ENCODE results near the gene PACS1. TPM values are rescaled to one million over a fixed set of nuclear protein-coding genes. Genes with fewer than 3 reads are reported as not detected.
A peak's percentile ranks its signal among the peaks of the same experiment; 100 is the strongest.

PACS1 gene
- total and polyA plus RNA-seq, 7 experiments from 2014 or later, result 48.0 to 314 (median 210) TPM

GRCh38 chr11:66287889-66288670 lies 218.0 kb downstream of the PACS1 start:
- no peaks in the 10 kb centered on the region for H3K9me3 ChIP-seq (ENCODE audit: control insufficient read depth in 2 of 3, low read length in 3 of 3)
- peak overlapping the region; percentile 73 to 93 (median 88) for H3K27ac Mint-ChIP-seq
- peak overlapping the region; percentile 99 for H3K4me3 ChIP-seq (ENCODE audit: low read length)
- no peak for ATAC-seq
- POLR2A ChIA-PET, result interaction anchor here (0.6 to 4.4 kb wide), 13 partner anchors 7 to 428 kb away, joined by 3 to 28 read pairs (median 4); partner anchors contain the start of genes BRMS1, CNIH2, MUS81 and RAB1B
- H3K4me1 ChIP-seq (ENCODE audit: control insufficient read depth in 2 of 2, insufficient read depth in 2 of 2, low read length in 2 of 2), result peaks cover 19 to 20% of the 10 kb centered on the region in 2 donors
- intact Hi-C loops (cut with micrococcal nuclease), result loop anchor here (10.0 kb wide), 3 partner anchors 233 to 1197 kb away; partner anchors contain the start of genes AIP (in 1 of the 2), MALAT1 (in 1 of the 2) and SF3B2 (in 1 of the 2)
- peaks cover 19 to 49% (median 40%) of the 10 kb centered on the region in 7 donors for H3K4me1 Mint-ChIP-seq
- H3K27me3 ChIP-seq (ENCODE audit: control insufficient read depth in 2 of 2, insufficient read depth in 2 of 2, low read length in 2 of 2), result peaks cover 0 to 5% of the 10 kb centered on the region in 2 donors
- H3K36me3 Mint-ChIP-seq, result peaks cover 0 to 4% (median 0%) of the 10 kb centered on the region in 5 donors
- H3K27me3 Mint-ChIP-seq, result peaks cover 7 to 28% (median 7%) of the 10 kb centered on the region in 5 donors
- peak overlapping the region; percentile 86 to 96 (median 90) for H3K4me3 Mint-ChIP-seq
- DNase-seq, result no peak
- peak overlapping the region; percentile 76 for H3K27ac ChIP-seq (ENCODE audit: low read depth, low read length)
- peaks cover 0 to 1% (median 0%) of the 10 kb centered on the region in 11 donors for H3K9me3 Mint-ChIP-seq
- H3K36me3 ChIP-seq (ENCODE audit: control insufficient read depth in 2 of 3, insufficient read depth in 3 of 3, low read length in 3 of 3), result peaks cover 0 to 13% (median 0%) of the 10 kb centered on the region in 3 experiments
- CTCF ChIA-PET, result interaction anchor here (0.6 to 2.5 kb wide), 3 partner anchors 23 to 1118 kb away, joined by 3 to 12 read pairs (median 8); partner anchors contain the start of gene SPDYC

GRCh38 chr11:66288671-66289547 lies 218.8 kb downstream of the PACS1 start, which contains the start of gene YIF1A:
TSS of gene YIF1A (minus strand) at chr11:66289143. CDS start at chr11:66288985, 158 bp downstream.
- POLR2A ChIA-PET, result interaction anchor here (0.5 to 4.4 kb wide), 27 partner anchors 8 to 1130 kb away, joined by 3 to 28 read pairs (median 3); partner anchors contain the start of genes BRMS1, CCDC87, CCS and CD248
- intact Hi-C loops (cut with micrococcal nuclease), result loop anchor here (1.0 to 10.0 kb wide), 10 partner anchors 21 to 1196 kb away; partner anchors contain the start of genes NPAS4 (in 2 of the 2), RAB1B (in 2 of the 2), AIP (in 1 of the 2) and BANF1 (in 1 of the 2)
- CTCF ChIA-PET, result interaction anchor here (0.6 to 2.5 kb wide), 4 partner anchors 22 to 1119 kb away, joined by 3 to 12 read pairs (median 6); partner anchors contain the start of gene SPDYC
- Mint-ChIP-seq H3K36me3 (peaks cover 0 to 4% (median 0%) of the 10 kb centered on the region in 5 donors), H3K4me3 (peak within 1 kb of the TSS; percentile 86 to 96 (median 90)), H3K9me3 (peaks cover 0 to 1% (median 0%) of the 10 kb centered on the region in 11 donors), H3K4me1 (peaks cover 17 to 46% (median 37%) of the 10 kb centered on the region in 7 donors), H3K27ac (peak within 1 kb of the TSS; percentile 74 to 97 (median 92)), H3K27me3 (peaks cover 13 to 35% (median 13%) of the 10 kb centered on the region in 5 donors)
- Histone ChIP-seq H3K27ac (ENCODE audit: low read depth, low read length) (peak within 1 kb of the TSS; percentile 76), H3K4me3 (ENCODE audit: low read length) (peak within 1 kb of the TSS; percentile 99), H3K9me3 (ENCODE audit: control insufficient read depth in 2 of 3, low read length in 3 of 3) (no peaks in the 10 kb centered on the region), H3K27me3 (ENCODE audit: control insufficient read depth in 2 of 2, insufficient read depth in 2 of 2, low read length in 2 of 2) (peaks cover 0 to 7% of the 10 kb centered on the region in 2 donors), H3K4me1 (ENCODE audit: control insufficient read depth in 2 of 2, insufficient read depth in 2 of 2, low read length in 2 of 2) (peaks cover 18 to 19% of the 10 kb centered on the region in 2 donors), H3K36me3 (ENCODE audit: control insufficient read depth in 2 of 3, insufficient read depth in 3 of 3, low read length in 3 of 3) (peaks cover 0 to 13% (median 0%) of the 10 kb centered on the region in 3 experiments)
- DNase-seq (peak; percentile 92 to 99 (median 99)), ATAC-seq (peak; percentile 96)

DNA sequence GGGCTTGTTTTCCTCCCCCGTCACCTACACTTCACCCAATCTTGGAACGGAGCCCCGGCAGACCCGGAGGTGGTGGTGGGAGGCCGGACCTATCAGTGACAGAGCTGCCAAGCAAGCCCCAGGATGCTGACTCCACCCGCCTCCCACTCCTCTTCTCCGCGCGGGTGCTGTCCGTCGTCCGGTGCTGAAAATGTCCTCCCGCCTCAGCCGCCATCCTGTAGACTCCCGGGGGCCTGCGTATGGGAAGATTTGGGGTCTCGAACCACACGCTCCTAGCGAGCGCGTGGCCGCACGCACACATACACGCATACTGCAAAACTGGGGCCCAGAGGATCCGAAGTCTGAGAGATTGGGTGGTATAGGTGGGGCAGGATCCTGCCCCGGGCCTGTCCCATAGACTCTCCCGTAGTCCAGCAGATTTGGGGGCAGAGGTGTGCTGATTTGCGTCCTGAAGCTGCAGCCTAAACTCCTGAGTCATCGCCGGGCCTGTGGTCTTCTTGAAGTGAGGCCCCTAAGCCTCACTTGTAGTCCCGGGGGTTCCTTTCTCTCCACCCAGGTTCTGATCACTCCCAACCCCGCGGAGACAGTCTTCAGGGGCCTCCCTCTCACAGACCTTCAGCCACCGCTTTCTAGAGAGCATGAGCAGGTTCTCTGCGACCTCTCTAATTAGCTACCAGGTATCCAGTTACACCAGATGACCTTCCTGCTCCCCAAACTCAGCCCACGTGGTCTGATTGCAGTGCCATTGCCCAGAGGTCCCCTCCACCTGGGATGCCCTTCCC lies 219.7 kb downstream of the PACS1 start:
- H3K4me1 Mint-ChIP-seq, result peaks cover 16 to 46% (median 37%) of the 10 kb centered on the region in 7 donors
- peaks cover 0 to 1% (median 0%) of the 10 kb centered on the region in 11 donors for H3K9me3 Mint-ChIP-seq
- CTCF ChIA-PET, result interaction anchor here (1.0 to 2.5 kb wide), 3 partner anchors 21 to 67 kb away, joined by 3 to 12 read pairs (median 8); no protein-coding TSS in a partner anchor

GRCh38 chr11:66290330-66290621 lies 220.2 kb downstream of the PACS1 start:
- intact Hi-C loops (cut with micrococcal nuclease), result no loop called here
- Mint-ChIP-seq H3K4me3 (peak overlapping the region; percentile 86 to 96 (median 90)), H3K36me3 (peaks cover 0 to 4% (median 0%) of the 10 kb centered on the region in 5 donors), H3K9me3 (peaks cover 0 to 1% (median 0%) of the 10 kb centered on the region in 11 donors), H3K27ac (peak overlapping the region in 5 of 9 donors; percentile 42 to 94 (median 45)), H3K4me1 (peaks cover 16 to 46% (median 37%) of the 10 kb centered on the region in 7 donors), H3K27me3 (peaks cover 13 to 35% (median 13%) of the 10 kb centered on the region in 5 donors)
- H3K4me1 ChIP-seq (ENCODE audit: control insufficient read depth in 2 of 2, insufficient read depth in 2 of 2, low read length in 2 of 2), result peaks cover 18 to 19% of the 10 kb centered on the region in 2 donors
- peaks cover 0 to 2% (median 0%) of the 10 kb centered on the region in 3 experiments for H3K36me3 ChIP-seq (ENCODE audit: control insufficient read depth in 2 of 3, insufficient read depth in 3 of 3, low read length in 3 of 3)
- ATAC-seq, result no peak
- no peak overlapping the region for H3K4me3 ChIP-seq (ENCODE audit: low read length)
- H3K27me3 ChIP-seq (ENCODE audit: control insufficient read depth in 2 of 2, insufficient read depth in 2 of 2, low read length in 2 of 2), result peaks cover 0 to 7% of the 10 kb centered on the region in 2 donors
- H3K27ac ChIP-seq (ENCODE audit: low read depth, low read length), result no peak overlapping the region
- CTCF ChIA-PET, result interaction anchor here (0.8 kb wide), 1 partner anchor 96 kb away, joined by 4 read pairs; no protein-coding TSS in a partner anchor
- POLR2A ChIA-PET, result interaction anchor here (1.3 to 2.4 kb wide), 5 partner anchors 19 to 131 kb away, joined by 3 to 15 read pairs (median 9); partner anchors contain the start of gene CD248
- no peak for DNase-seq
- no peaks in the 10 kb centered on the region for H3K9me3 ChIP-seq (ENCODE audit: control insufficient read depth in 2 of 3, low read length in 3 of 3)

More for the DNA sequence above, 219.7 kb downstream of the PACS1 start:
- peak in 2 of 9 donors; percentile 82 to 87 for DNase-seq
- peak; percentile 60 for ATAC-seq
- H3K27me3 ChIP-seq (ENCODE audit: control insufficient read depth in 2 of 2, insufficient read depth in 2 of 2, low read length in 2 of 2), result peaks cover 0 to 7% of the 10 kb centered on the region in 2 donors
- H3K4me3 ChIP-seq (ENCODE audit: low read length), result peak overlapping the region; percentile 99
- intact Hi-C loops (cut with micrococcal nuclease), result loop anchor here (1.0 to 10.0 kb wide), 10 partner anchors 21 to 1195 kb away; partner anchors contain the start of genes NPAS4 (in 2 of the 2), RAB1B (in 2 of the 2), AIP (in 1 of the 2) and BANF1 (in 1 of the 2)
- peak overlapping the region; percentile 76 for H3K27ac ChIP-seq (ENCODE audit: low read depth, low read length)
- H3K27me3 Mint-ChIP-seq, result peaks cover 13 to 35% (median 13%) of the 10 kb centered on the region in 5 donors
- POLR2A ChIA-PET, result interaction anchor here (0.5 to 4.4 kb wide), 25 partner anchors 9 to 1131 kb away, joined by 3 to 28 read pairs (median 3); partner anchors contain the start of genes BRMS1, CCDC87, CCS and CD248
- no peaks in the 10 kb centered on the region for H3K9me3 ChIP-seq (ENCODE audit: control insufficient read depth in 2 of 3, low read length in 3 of 3)
- H3K36me3 Mint-ChIP-seq, result peaks cover 0 to 4% (median 0%) of the 10 kb centered on the region in 5 donors
- H3K36me3 ChIP-seq (ENCODE audit: control insufficient read depth in 2 of 3, insufficient read depth in 3 of 3, low read length in 3 of 3), result peaks cover 0 to 8% (median 0%) of the 10 kb centered on the region in 3 experiments
- peak overlapping the region; percentile 74 to 97 (median 92) for H3K27ac Mint-ChIP-seq
- peak overlapping the region; percentile 86 to 96 (median 90) for H3K4me3 Mint-ChIP-seq
- peaks cover 18 to 19% of the 10 kb centered on the region in 2 donors for H3K4me1 ChIP-seq (ENCODE audit: control insufficient read depth in 2 of 2, insufficient read depth in 2 of 2, low read length in 2 of 2)

DNA sequence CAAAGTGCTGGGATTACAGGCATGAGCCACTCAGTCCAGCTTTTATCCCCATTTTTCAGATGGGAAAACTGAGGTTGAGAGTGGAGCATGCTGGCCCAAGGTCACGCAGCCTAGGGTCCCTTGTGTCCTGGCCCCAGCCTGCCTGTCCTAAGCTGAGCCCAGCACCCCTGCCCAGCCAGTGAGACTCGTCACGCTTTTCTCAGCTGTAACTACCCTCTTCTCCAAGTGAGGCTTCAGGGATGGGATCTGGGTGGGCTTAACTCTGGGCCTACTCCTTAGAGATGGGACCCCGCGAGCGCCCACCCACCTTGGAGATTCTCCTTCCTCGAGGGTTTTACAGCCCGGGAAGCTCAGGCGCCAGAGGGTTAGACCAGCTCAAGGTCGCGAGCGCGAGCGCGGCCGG lies 221.2 kb downstream of the PACS1 start:
- Mint-ChIP-seq H3K27me3 (peaks cover 13 to 38% (median 13%) of the 10 kb centered on the region in 5 donors), H3K36me3 (peaks cover 0 to 4% (median 0%) of the 10 kb centered on the region in 5 donors), H3K27ac (peak overlapping the region in 2 of 9 donors; percentile 32 to 80), H3K4me3 (peak overlapping the region in 7 of 10 donors; percentile 21 to 94 (median 89)), H3K4me1 (peaks cover 14 to 46% (median 37%) of the 10 kb centered on the region in 7 donors), H3K9me3 (peaks cover 0 to 1% (median 0%) of the 10 kb centered on the region in 11 donors)
- POLR2A ChIA-PET, result interaction anchor here (0.6 to 2.4 kb wide), 6 partner anchors 8 to 915 kb away, joined by 3 to 15 read pairs (median 3); partner anchors contain the start of gene RIN1
- CTCF ChIA-PET, result interaction anchor here (0.6 to 1.0 kb wide), 3 partner anchors 95 to 676 kb away, joined by 3 to 6 read pairs (median 4); no protein-coding TSS in a partner anchor
- intact Hi-C loops (cut with micrococcal nuclease), result no loop called here
- Histone ChIP-seq H3K9me3 (ENCODE audit: control insufficient read depth in 2 of 3, low read length in 3 of 3) (no peaks in the 10 kb centered on the region), H3K4me3 (ENCODE audit: low read length) (no peak overlapping the region), H3K36me3 (ENCODE audit: control insufficient read depth in 2 of 3, insufficient read depth in 3 of 3, low read length in 3 of 3) (no peaks in the 10 kb centered on the region), H3K27me3 (ENCODE audit: control insufficient read depth in 2 of 2, insufficient read depth in 2 of 2, low read length in 2 of 2) (peaks cover 0 to 7% of the 10 kb centered on the region in 2 donors), H3K27ac (ENCODE audit: low read depth, low read length) (no peak overlapping the region), H3K4me1 (ENCODE audit: control insufficient read depth in 2 of 2, insufficient read depth in 2 of 2, low read length in 2 of 2) (peaks cover 18 to 19% of the 10 kb centered on the region in 2 donors)
- DNase-seq, result no peak
- ATAC-seq, result no peak

Data from naive thymus-derived CD4-positive, alpha-beta T cell (primary cell).